Tibial nerve (tissue), 3 donors: ENCODE data around the gene RUSC1.

Experiments used
- POLR2A ChIP-seq, 2 donors: fragments of 450-650 bp; IDR thresholded peaks; one replicate each; pipeline ENCODE4 v1.6.1; 2017; ENCODE audit warnings: antibody characterized with exemption in 2 of 2, mild to moderate bottlenecking in 2 of 2, moderate library complexity in 2 of 2
- TF ChIP-seq, protein P1 (sequence below), 5 experiments: fragments of 200-600 bp in 3 of 5; fragments of 450-650 bp in 2 of 5; sonication (generic) in 3 of 5; IDR thresholded peaks; one replicate each; pipeline ENCODE4 v1.5.1; 2016 to 2019; ENCODE audit warnings: antibody characterized with exemption in 5 of 5, mild to moderate bottlenecking in 3 of 5, moderate library complexity in 2 of 5

DNA sequence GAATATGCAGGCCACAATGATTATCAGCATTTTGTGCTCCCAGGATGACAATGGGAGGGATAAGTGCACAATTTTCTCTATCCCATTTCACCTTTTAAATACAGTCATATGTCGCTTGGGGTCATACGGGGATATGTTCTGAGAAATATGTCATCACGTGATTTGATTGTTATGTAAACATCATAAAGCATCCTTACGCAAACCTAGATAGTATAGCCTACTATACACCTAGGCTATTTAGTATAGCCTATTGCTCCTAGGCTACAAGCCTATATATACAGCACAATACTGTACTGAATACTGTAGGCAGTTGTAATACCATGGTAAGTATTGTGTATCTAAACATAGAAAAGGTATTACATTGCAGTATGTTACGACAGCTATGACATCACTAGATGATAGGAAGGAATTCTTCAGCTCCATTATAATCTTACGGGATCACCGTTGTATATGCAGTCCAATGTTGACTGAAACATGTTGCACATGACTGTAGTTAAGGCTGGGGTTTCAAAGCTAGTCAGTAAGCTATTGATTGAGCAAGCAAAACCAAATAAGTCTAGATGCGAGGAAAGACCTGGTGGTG lies 18.9 kb downstream of the RUSC1 start:
- TF ChIP-seq, protein P1, sequence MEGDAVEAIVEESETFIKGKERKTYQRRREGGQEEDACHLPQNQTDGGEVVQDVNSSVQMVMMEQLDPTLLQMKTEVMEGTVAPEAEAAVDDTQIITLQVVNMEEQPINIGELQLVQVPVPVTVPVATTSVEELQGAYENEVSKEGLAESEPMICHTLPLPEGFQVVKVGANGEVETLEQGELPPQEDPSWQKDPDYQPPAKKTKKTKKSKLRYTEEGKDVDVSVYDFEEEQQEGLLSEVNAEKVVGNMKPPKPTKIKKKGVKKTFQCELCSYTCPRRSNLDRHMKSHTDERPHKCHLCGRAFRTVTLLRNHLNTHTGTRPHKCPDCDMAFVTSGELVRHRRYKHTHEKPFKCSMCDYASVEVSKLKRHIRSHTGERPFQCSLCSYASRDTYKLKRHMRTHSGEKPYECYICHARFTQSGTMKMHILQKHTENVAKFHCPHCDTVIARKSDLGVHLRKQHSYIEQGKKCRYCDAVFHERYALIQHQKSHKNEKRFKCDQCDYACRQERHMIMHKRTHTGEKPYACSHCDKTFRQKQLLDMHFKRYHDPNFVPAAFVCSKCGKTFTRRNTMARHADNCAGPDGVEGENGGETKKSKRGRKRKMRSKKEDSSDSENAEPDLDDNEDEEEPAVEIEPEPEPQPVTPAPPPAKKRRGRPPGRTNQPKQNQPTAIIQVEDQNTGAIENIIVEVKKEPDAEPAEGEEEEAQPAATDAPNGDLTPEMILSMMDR (IDR thresholded peaks at IDR 0.05): no peak
- no peak for TF ChIP-seq POLR2A (IDR thresholded peaks at IDR 0.05)
